HepG2 (cell line): Measurements from ENCODE around the gene PSMA4. TPM values are rescaled to one million over a fixed set of nuclear protein-coding genes. Genes with fewer than 3 reads are reported as not detected.

ENCODE experiments used
- ADNP ChIP-seq: sonication (generic); formaldehyde crosslinking; IDR thresholded peaks from 2 replicates; pipeline ENCODE4 v1.4.0; 2020; ENCODE audit warnings: missing genetic modification reagents
- ARID3A ChIP-seq: IDR thresholded peaks from 2 replicates; pipeline ENCODE4 v1.6.1; 2012; ENCODE audit warnings: low read depth, low read length, improper control_type of control experiment
- ATF5 ChIP-seq: sonication (generic); formaldehyde crosslinking; IDR thresholded peaks from 2 replicates; pipeline ENCODE4 v1.4.0; 2020; ENCODE audit warnings: mild to moderate bottlenecking, low read depth, missing genetic modification reagents
- ATF6 ChIP-seq: sonication (generic); formaldehyde crosslinking; conservative IDR thresholded peaks from 2 replicates; pipeline ENCODE4 v1.4.0; 2020; ENCODE audit warnings: missing genetic modification reagents
- BHLHE40 ChIP-seq: IDR thresholded peaks from 2 replicates; pipeline ENCODE4 v1.6.1; 2011; ENCODE audit warnings: low read length, improper control_type of control experiment
- HNF4G ChIP-seq, 2 experiments: sonication (generic) in 1 of 2; formaldehyde crosslinking in 1 of 2; IDR thresholded peaks; 2 replicates each; pipeline versions ENCODE4 v1.4.0 to v1.6.1; 2011 to 2020; ENCODE audit warnings: borderline replicate concordance in 2 of 2, low read depth in 2 of 2, mild to moderate bottlenecking in 2 of 2, low read length in 1 of 2, missing genetic modification reagents in 1 of 2, moderate library complexity in 1 of 2
- NFIB ChIP-seq: sonication (generic); formaldehyde crosslinking; IDR thresholded peaks from 2 replicates; pipeline ENCODE4 v1.9.0; 2021; ENCODE audit warnings: missing genetic modification reagents, mild to moderate bottlenecking, borderline replicate concordance
- PCBP1 ChIP-seq: fragments of 200-400 bp; formaldehyde crosslinking; IDR thresholded peaks from 2 replicates; pipeline ENCODE4 v1.6.1; 2017; ENCODE audit warnings: mild to moderate bottlenecking, low read depth, low read length, borderline replicate concordance
- PRDM10 ChIP-seq: sonication (generic); formaldehyde crosslinking; IDR thresholded peaks from 2 replicates; pipeline ENCODE4 v1.4.0; 2020; ENCODE audit warnings: low read depth, missing genetic modification reagents
- PRDM15 ChIP-seq: sonication (generic); formaldehyde crosslinking; IDR thresholded peaks from 2 replicates; pipeline ENCODE4 v1.4.0; 2020; ENCODE audit warnings: missing genetic modification reagents
- SIN3B ChIP-seq: fragments of 150-350 bp; IDR thresholded peaks from 2 replicates; pipeline ENCODE4 v1.6.1; 2014; ENCODE audit warnings: low read length
- ZFP82 ChIP-seq: sonication (generic); formaldehyde crosslinking; IDR thresholded peaks from 2 replicates; pipeline ENCODE4 v1.5.1; 2020; ENCODE audit warnings: mild to moderate bottlenecking, missing genetic modification reagents, borderline replicate concordance
- ZNF350 ChIP-seq: sonication (generic); formaldehyde crosslinking; IDR thresholded peaks from 2 replicates; pipeline ENCODE4 v1.4.0; 2020; ENCODE audit warnings: mild to moderate bottlenecking, low read depth, missing genetic modification reagents, borderline replicate concordance
- polyA plus RNA-seq, 8 experiments: library from polyadenylated mRNA; depleted of rRNA in 3 of 8; stranded (reverse) in 7 of 8; unstranded in 1 of 8; fragments of >200 nt; fragmentation: Illumina TruSeq in 4 of 8; extraction: Trizol in 4 of 8; gene quantifications; 2 replicates each; pipeline versions ENCODE4 v1.2.1 to v1.2.3, GENCODE V29; 2011 to 2016; ENCODE audit warnings: low read depth in 4 of 8, missing spikeins in 1 of 8, mixed read lengths in 1 of 8; ENCODE audit not compliant: insufficient read depth in 1 of 8
- total RNA-seq, 5 experiments: library from RNA; depleted of rRNA; stranded (reverse); fragments of >200 nt; fragmentation: Illumina TruSeq; extraction: Trizol; gene quantifications; 2 replicates each; pipeline ENCODE4 v1.2.3, GENCODE V29; 2016; ENCODE audit warnings: low read depth in 1 of 5

Gene PSMA4
- total and polyA plus RNA-seq, 2 of the 13 experiments (the other 11 are each of a cell fraction or from before 2014, with no cell fraction given) = 202 to 404 TPM

GRCh38 chr15:78506971-78507830 is 33.0 kb upstream of the PSMA4 start, which contains the start of gene HYKK (continued):
- TF ChIP-seq PRDM10 (CRISPR knock-in tag) = no peak
- no peak for TF ChIP-seq SIN3B
- TF ChIP-seq ATF6 (CRISPR knock-in tag) = no peak
- no peak for TF ChIP-seq NFIB
- TF ChIP-seq PRDM15 (CRISPR knock-in tag) = no peak
- TF ChIP-seq BHLHE40 = no peak
- 0 out of 2 replicates have a peak, but pooled peaks have one; percentile 52 for TF ChIP-seq ZFP82 (CRISPR knock-in tag)
- TF ChIP-seq ATF5 (CRISPR knock-in tag) = no peak
- no peak for TF ChIP-seq ADNP
- no peak for TF ChIP-seq PCBP1
- no peak for TF ChIP-seq ARID3A
- peak; percentile 32; the same call in 1 of the 2 replicates for TF ChIP-seq ZNF350 (CRISPR knock-in tag)
- no peak for TF ChIP-seq HNF4G (IDR thresholded peaks at IDR 0.05; ENCODE audit: borderline replicate concordance, low read depth, low read length)
- peak; percentile 60; the same call in 1 of the 2 replicates for TF ChIP-seq HNF4G (CRISPR knock-in tag; IDR thresholded peaks at IDR 0.05; ENCODE audit: borderline replicate concordance, low read depth)
